HCT116 (cell line): Measurements from ENCODE around the gene RMRP. TPM values are rescaled to one million over a fixed set of nuclear protein-coding genes. Genes with fewer than 3 reads are reported as not detected.
A peak's percentile ranks its signal among the peaks of the same experiment; 100 is the strongest.

Experiments
- ATAC-seq: fragments of 200-7000 bp; cut with Tn5 transposase; 2 replicates; pipeline ENCODE4 v1.9.1; 2020; ENCODE audit warnings: mild to moderate bottlenecking, moderate library complexity
- BruUV-seq: library from RNA; stranded (reverse); fragments of 400-500 nt; replicated peaks from 2 replicates; lab custom pipeline; 2021; lab: Mats Ljungman, UMichigan
- CTCF ChIA-PET: fragments of 300-600 bp; sonication (Branson Sonifier 250); formaldehyde crosslinking; loops from one replicate; lab custom pipeline; 2021; ENCODE audit warnings: antibody characterized with exemption; lab: Charles Lee
- POLR2A ChIA-PET: fragments of 300-600, 350-600 bp; sonication (Branson Sonifier 250); formaldehyde crosslinking; loops from one replicate; lab custom pipeline; 2021; ENCODE audit warnings: antibody characterized with exemption; lab: Charles Lee
- RAD21 ChIA-PET, 2 experiments: fragments of 300-600 bp; sonication (Branson Sonifier 250); formaldehyde crosslinking; loops; one replicate each; lab custom pipeline; 2023; ENCODE audit warnings: low total read pairs in 2 of 2; ENCODE audit not compliant: uncharacterized antibody in 2 of 2, unreplicated experiment in 2 of 2, low non-redundant PET in 1 of 2; lab: Charles Lee
- DNase-seq: peaks from one replicate; pipeline ENCODE4 v3.0.0-alpha.2; 2010; ENCODE audit warnings: low read depth, low spot score
- H2AFZ ChIP-seq: fragments of 200-600 bp; shearing (Covaris generic), sonication (generic); 2 replicates; pipeline ENCODE4 v1.6.1; 2017; ENCODE audit warnings: low read depth, mixed run types, mixed read lengths, antibody characterized with exemption, low read length; ENCODE audit not compliant: poor library complexity, severe bottlenecking
- H3K27ac ChIP-seq: 2 replicates; pipeline ENCODE4 v1.5.1; 2012; ENCODE audit warnings: low read depth, low read length
- H3K27me3 ChIP-seq: fragments of 200-600 bp; sonication (generic); 2 replicates; pipeline ENCODE4 v1.6.1; 2016; ENCODE audit warnings: mixed run types, low read length, mixed read lengths; ENCODE audit not compliant: insufficient read depth
- H3K36me3 ChIP-seq, 2 experiments: fragments of 200-500 bp in 1 of 2; fragments of 200-600 bp in 1 of 2; sonication (Bioruptor generic) in 1 of 2; sonication (generic) in 1 of 2; 2 replicates each; pipeline versions ENCODE4 v1.5.1 to v1.6.1; 2014 to 2016; ENCODE audit warnings: low read length in 2 of 2, inconsistent platforms in 1 of 2, mixed read lengths in 1 of 2, mixed run types in 1 of 2; ENCODE audit not compliant: insufficient read depth in 2 of 2, control insufficient read depth in 1 of 2
- H3K4me1 ChIP-seq, 2 experiments: fragments of 200-600 bp in 1 of 2; sonication (generic) in 1 of 2; 2 replicates each; pipeline versions ENCODE4 v1.5.1 to v1.6.1; 2012 to 2017; ENCODE audit warnings: low read length in 2 of 2, inconsistent platforms in 1 of 2, mild to moderate bottlenecking in 1 of 2, mixed read lengths in 1 of 2, mixed run types in 1 of 2, moderate library complexity in 1 of 2; ENCODE audit not compliant: insufficient read depth in 2 of 2, control insufficient read depth in 1 of 2
- H3K4me2 ChIP-seq: fragments of 200-600 bp; sonication (generic); 2 replicates; pipeline ENCODE4 v1.6.1; 2017; ENCODE audit warnings: mixed run types, low read length, mixed read lengths
- H3K4me3 ChIP-seq, 2 experiments: fragments of 200-600 bp in 1 of 2; sonication (generic) in 1 of 2; replicated peaks in 1 of 2; 2 replicates each; pipeline ENCODE4 v1.5.1; 2011 to 2016; ENCODE audit warnings: low read length in 2 of 2, control low read depth in 1 of 2, low read depth in 1 of 2, mild to moderate bottlenecking in 1 of 2, mixed read lengths in 1 of 2, mixed run types in 1 of 2
- H3K79me2 ChIP-seq: fragments of 200-600 bp; sonication (generic); 2 replicates; pipeline ENCODE4 v1.6.1; 2017; ENCODE audit warnings: mild to moderate bottlenecking, mixed run types, low read length, moderate library complexity, mixed read lengths; ENCODE audit not compliant: insufficient read depth
- H3K9ac ChIP-seq: fragments of 200-600 bp; sonication (generic); 2 replicates; pipeline ENCODE4 v1.6.1; 2016; ENCODE audit warnings: low read length, mixed read lengths
- H3K9me2 ChIP-seq: fragments of 200-600 bp; sonication (generic), shearing (Covaris generic); 2 replicates; pipeline ENCODE4 v1.6.1; 2017; ENCODE audit warnings: mixed run types, mild to moderate bottlenecking, moderate library complexity; ENCODE audit not compliant: insufficient read depth
- H3K9me3 ChIP-seq, 2 experiments: fragments of 200-500 bp in 1 of 2; fragments of 200-600 bp in 1 of 2; sonication (Bioruptor generic) in 1 of 2; sonication (generic) in 1 of 2; 2 replicates each; pipeline ENCODE4 v1.6.1; 2014 to 2017; ENCODE audit warnings: low read length in 2 of 2, mixed read lengths in 2 of 2, inconsistent platforms in 1 of 2, low read depth in 1 of 2, mild to moderate bottlenecking in 1 of 2, mixed run types in 1 of 2, moderate library complexity in 1 of 2; ENCODE audit not compliant: control insufficient read depth in 1 of 2, insufficient read depth in 1 of 2
- H4K20me1 ChIP-seq: fragments of 200-600 bp; sonication (generic), shearing (Covaris generic); 2 replicates; pipeline ENCODE4 v1.6.1; 2017; ENCODE audit warnings: mixed run types, mild to moderate bottlenecking, moderate library complexity; ENCODE audit not compliant: insufficient read depth
- EGR1 ChIP-seq: IDR thresholded peaks from 2 replicates; pipeline ENCODE4 v1.6.1; 2012; ENCODE audit warnings: low read depth
- POLR2AphosphoS5 ChIP-seq: IDR thresholded peaks from 2 replicates; pipeline ENCODE4 v1.6.1; 2011; ENCODE audit warnings: mild to moderate bottlenecking, low read depth, low read length, moderate library complexity
- SRF ChIP-seq: IDR thresholded peaks from 2 replicates; pipeline ENCODE4 v1.6.1; 2012; ENCODE audit warnings: low read depth
- YY1 ChIP-seq: IDR thresholded peaks from 2 replicates; pipeline ENCODE4 v1.6.1; 2011; ENCODE audit warnings: low read length, low read depth, moderate library complexity, mild to moderate bottlenecking; ENCODE audit not compliant: insufficient replicate concordance; ENCODE audit errors: extremely low read depth
- ZFX ChIP-seq: fragments of 450-650 bp; IDR thresholded peaks from 2 replicates; pipeline ENCODE4 v1.6.1; 2017
- intact Hi-C: fragments of 100-400 bp; cut with micrococcal nuclease; formaldehyde crosslinking; loops from 2 replicates; pipeline ENCODE4 v1.10.0; 2022
- total RNA-seq: library from RNA; stranded (reverse); gene quantifications from one replicate; pipeline ENCODE4 v1.2.1, GENCODE V29; 2021; ENCODE audit not compliant: unreplicated experiment
- TF ChIP-seq, protein P1 (sequence below), 3 experiments: fragments of 200-600 bp in 1 of 3; sonication (generic) in 1 of 3; IDR thresholded peaks in 2 of 3; conservative IDR thresholded peaks in 1 of 3; 2 replicates each; pipeline ENCODE4 v1.5.1; 2012 to 2017; ENCODE audit warnings: low read depth in 2 of 3, low read length in 2 of 3, antibody characterized with exemption in 1 of 3, borderline replicate concordance in 1 of 3, control low read depth in 1 of 3, mild to moderate bottlenecking in 1 of 3, mixed read lengths in 1 of 3, mixed run types in 1 of 3, moderate library complexity in 1 of 3; ENCODE audit not compliant: insufficient read depth in 1 of 3
- TF ChIP-seq, protein P2 (sequence below): IDR thresholded peaks from 2 replicates; pipeline ENCODE4 v1.6.1; 2011; ENCODE audit warnings: mild to moderate bottlenecking, low read length, moderate library complexity; ENCODE audit not compliant: insufficient replicate concordance; ENCODE audit errors: extremely low read depth

Gene RMRP
- total RNA-seq, 1 experiment from 2014 or later, result 30,969 TPM

DNA sequence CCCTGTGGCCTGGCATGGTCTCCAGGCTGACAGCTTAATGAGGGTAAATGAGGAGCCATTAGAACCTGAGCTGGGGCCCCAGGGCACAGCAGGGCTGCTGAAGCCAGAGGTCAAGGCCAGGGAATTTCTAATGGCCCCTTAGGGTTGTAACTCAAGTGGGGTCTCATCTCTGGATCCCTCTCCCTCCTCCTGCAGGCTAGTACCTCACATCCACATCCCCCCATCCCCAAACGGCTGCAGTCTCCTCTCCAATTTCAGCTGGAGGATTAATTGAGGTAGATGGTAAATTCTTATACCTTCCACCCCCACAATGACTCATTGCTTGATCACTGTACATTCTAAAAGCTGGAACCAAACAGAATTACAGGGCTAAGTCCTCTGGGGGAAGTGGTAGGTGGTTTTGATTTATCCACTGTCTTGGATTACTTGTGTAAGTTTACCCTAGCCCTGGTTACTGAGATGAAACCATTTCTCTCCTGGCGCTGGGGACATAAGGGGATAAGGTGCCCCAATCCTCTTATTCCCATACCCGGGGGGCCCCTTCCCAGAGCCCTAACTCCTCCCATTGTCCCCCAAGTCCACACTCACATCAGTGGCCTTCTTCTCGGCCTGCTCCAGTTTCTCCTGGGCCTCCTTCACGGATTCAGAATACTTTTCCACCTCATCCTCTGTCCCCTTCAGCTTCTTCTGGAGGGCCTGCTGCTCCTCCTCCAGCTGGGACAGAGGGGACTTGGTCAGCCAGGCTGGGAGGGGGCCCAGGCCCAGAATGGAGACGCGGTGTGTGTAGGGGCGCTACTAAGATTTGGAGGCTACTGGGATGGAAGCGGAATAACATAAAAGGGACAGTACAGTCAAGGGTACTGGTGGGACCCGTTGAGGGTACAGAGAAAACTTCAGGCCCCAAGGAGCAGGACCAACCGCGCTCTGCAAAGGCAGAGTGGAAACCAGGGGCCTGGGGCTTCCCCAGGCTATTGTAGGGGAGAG lies 31.0 kb upstream of the RMRP start:
- intact Hi-C loops, result no loop called here
- H3K9me2 ChIP-seq, result no peaks in the 10 kb centered on the region
- peak; percentile 9 for ATAC-seq
- H4K20me1 ChIP-seq, result no peaks in the 10 kb centered on the region
- H3K27me3 ChIP-seq, result no peaks in the 10 kb centered on the region
- peaks cover 45% of the 10 kb centered on the region for H3K79me2 ChIP-seq
- CTCF ChIA-PET, result interaction anchor here (1.3 to 2.3 kb wide), 2 partner anchors 8 to 25 kb away, joined by 3 to 15 read pairs; partner anchors contain the start of gene ARHGEF39
- TF ChIP-seq POLR2AphosphoS5 (peak; percentile 78), ZFX (no peak), EGR1 (no peak)
- TF ChIP-seq, all 23 proteins: peak for 1
- peaks cover 31 to 42% of the 10 kb centered on the region in 2 experiments; a peak in 3 of 4 replicates for H3K36me3 ChIP-seq
- DNase-seq, result peak; percentile 33
- POLR2A ChIA-PET, result interaction anchor here (0.9 to 4.2 kb wide), 5 partner anchors 8 to 44 kb away, joined by 3 to 16 read pairs (median 5); partner anchors contain the start of genes ARHGEF39, CCDC107, CREB3 and RMRP
- RAD21 ChIA-PET, result interaction anchor here (0.6 to 1.2 kb wide), 2 partner anchors 31 to 60 kb away, joined by 3 to 5 read pairs; partner anchors contain the start of genes CCDC107 (in 1 of the 2), GBA2 (in 1 of the 2), RGP1 (in 1 of the 2) and RMRP (in 1 of the 2)
- no peak overlapping the region for H2AFZ ChIP-seq
- peak overlapping the region; percentile 96 for H3K9ac ChIP-seq
- peak overlapping the region; percentile 90 for H3K4me2 ChIP-seq
- H3K4me1 ChIP-seq, result peaks cover 18 to 30% of the 10 kb centered on the region in 2 experiments
- H3K27ac ChIP-seq, result peak overlapping the region; percentile 97
- H3K9me3 ChIP-seq, result no peaks in the 10 kb centered on the region
- BruUV-seq, result TSS peak; percentile 92
- H3K4me3 ChIP-seq, result peak overlapping the region; percentile 83 to 90

DNA sequence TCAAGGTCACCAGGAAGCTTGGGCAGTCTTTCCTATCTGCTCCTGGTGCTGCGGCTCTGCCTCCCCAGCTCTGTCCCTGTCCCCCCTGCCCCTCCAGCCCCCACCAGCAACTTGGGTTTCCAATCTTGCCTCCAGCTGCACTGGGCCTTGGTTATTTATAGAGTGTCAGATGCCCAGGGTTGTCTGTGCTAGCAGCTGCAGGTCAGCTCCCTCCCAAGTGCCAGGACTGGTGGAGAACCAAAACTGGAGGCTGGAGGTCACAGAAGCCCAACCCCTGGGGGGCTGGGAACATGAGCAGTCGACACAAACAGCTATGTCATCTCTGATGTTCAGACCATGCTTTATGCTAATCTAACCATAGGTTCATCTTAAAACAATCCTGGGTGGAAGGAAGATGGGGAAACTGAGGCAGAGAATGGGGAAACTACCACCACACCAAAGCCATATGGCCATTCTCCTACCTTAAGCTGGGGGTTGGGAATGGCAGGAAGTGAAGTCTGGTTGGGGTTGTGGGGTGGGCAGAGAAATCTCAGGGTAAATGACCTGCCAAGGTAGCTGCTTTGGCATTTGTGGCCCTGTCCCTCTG lies 30.2 kb upstream of the RMRP start:
- no peak for DNase-seq
- CTCF ChIA-PET, result interaction anchor here (1.3 to 2.3 kb wide), 2 partner anchors 9 to 24 kb away, joined by 3 to 15 read pairs; partner anchors contain the start of gene ARHGEF39
- Histone ChIP-seq H3K9ac (peak overlapping the region; percentile 96), H3K4me3 (peak overlapping the region; percentile 83 to 90), H3K9me3 (no peaks in the 10 kb centered on the region), H3K9me2 (no peaks in the 10 kb centered on the region), H2AFZ (no peak overlapping the region), H3K27ac (peak overlapping the region; percentile 97), H3K27me3 (no peaks in the 10 kb centered on the region), H3K4me1 (peaks cover 18 to 30% of the 10 kb centered on the region in 2 experiments), H3K36me3 (peaks cover 39 to 48% of the 10 kb centered on the region in 2 experiments; a peak in 3 of 4 replicates), H4K20me1 (no peaks in the 10 kb centered on the region), H3K4me2 (peak overlapping the region; percentile 90), H3K79me2 (peaks cover 45% of the 10 kb centered on the region)
- RAD21 ChIA-PET, result interaction anchor here (0.6 to 1.2 kb wide), 2 partner anchors 30 to 61 kb away, joined by 3 to 5 read pairs; partner anchors contain the start of genes CCDC107 (in 1 of the 2), GBA2 (in 1 of the 2), RGP1 (in 1 of the 2) and RMRP (in 1 of the 2)
- TF ChIP-seq YY1 (no peak), SRF (no peak), POLR2AphosphoS5 (no peak)
- TF ChIP-seq, protein P1, sequence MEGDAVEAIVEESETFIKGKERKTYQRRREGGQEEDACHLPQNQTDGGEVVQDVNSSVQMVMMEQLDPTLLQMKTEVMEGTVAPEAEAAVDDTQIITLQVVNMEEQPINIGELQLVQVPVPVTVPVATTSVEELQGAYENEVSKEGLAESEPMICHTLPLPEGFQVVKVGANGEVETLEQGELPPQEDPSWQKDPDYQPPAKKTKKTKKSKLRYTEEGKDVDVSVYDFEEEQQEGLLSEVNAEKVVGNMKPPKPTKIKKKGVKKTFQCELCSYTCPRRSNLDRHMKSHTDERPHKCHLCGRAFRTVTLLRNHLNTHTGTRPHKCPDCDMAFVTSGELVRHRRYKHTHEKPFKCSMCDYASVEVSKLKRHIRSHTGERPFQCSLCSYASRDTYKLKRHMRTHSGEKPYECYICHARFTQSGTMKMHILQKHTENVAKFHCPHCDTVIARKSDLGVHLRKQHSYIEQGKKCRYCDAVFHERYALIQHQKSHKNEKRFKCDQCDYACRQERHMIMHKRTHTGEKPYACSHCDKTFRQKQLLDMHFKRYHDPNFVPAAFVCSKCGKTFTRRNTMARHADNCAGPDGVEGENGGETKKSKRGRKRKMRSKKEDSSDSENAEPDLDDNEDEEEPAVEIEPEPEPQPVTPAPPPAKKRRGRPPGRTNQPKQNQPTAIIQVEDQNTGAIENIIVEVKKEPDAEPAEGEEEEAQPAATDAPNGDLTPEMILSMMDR (IDR thresholded peaks at IDR 0.05 in 2 of 3, conservative IDR thresholded peaks at IDR 0.05 in 1 of 3; ENCODE audit: borderline replicate concordance in 1 of 3, insufficient read depth in 1 of 3, low read depth in 2 of 3, low read length in 2 of 3), result no peak
- TF ChIP-seq, protein P2, sequence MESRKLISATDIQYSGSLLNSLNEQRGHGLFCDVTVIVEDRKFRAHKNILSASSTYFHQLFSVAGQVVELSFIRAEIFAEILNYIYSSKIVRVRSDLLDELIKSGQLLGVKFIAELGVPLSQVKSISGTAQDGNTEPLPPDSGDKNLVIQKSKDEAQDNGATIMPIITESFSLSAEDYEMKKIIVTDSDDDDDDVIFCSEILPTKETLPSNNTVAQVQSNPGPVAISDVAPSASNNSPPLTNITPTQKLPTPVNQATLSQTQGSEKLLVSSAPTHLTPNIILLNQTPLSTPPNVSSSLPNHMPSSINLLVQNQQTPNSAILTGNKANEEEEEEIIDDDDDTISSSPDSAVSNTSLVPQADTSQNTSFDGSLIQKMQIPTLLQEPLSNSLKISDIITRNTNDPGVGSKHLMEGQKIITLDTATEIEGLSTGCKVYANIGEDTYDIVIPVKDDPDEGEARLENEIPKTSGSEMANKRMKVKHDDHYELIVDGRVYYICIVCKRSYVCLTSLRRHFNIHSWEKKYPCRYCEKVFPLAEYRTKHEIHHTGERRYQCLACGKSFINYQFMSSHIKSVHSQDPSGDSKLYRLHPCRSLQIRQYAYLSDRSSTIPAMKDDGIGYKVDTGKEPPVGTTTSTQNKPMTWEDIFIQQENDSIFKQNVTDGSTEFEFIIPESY, result no peak
- POLR2A ChIA-PET, result interaction anchor here (0.9 to 4.2 kb wide), 5 partner anchors 8 to 44 kb away, joined by 3 to 16 read pairs (median 5); partner anchors contain the start of genes ARHGEF39, CCDC107, CREB3 and RMRP
- intact Hi-C loops, result no loop called here
- no TSS peak for BruUV-seq
- no peak for ATAC-seq
